ENCODE data around the gene MLKL.

MLKL gene

GRCh38 chr16:74744566-74744965, 43.9 kb upstream of the MLKL start:
- TF ChIP-seq, protein P1, sequence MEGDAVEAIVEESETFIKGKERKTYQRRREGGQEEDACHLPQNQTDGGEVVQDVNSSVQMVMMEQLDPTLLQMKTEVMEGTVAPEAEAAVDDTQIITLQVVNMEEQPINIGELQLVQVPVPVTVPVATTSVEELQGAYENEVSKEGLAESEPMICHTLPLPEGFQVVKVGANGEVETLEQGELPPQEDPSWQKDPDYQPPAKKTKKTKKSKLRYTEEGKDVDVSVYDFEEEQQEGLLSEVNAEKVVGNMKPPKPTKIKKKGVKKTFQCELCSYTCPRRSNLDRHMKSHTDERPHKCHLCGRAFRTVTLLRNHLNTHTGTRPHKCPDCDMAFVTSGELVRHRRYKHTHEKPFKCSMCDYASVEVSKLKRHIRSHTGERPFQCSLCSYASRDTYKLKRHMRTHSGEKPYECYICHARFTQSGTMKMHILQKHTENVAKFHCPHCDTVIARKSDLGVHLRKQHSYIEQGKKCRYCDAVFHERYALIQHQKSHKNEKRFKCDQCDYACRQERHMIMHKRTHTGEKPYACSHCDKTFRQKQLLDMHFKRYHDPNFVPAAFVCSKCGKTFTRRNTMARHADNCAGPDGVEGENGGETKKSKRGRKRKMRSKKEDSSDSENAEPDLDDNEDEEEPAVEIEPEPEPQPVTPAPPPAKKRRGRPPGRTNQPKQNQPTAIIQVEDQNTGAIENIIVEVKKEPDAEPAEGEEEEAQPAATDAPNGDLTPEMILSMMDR (IDR thresholded peaks at IDR 0.05; ENCODE audit: low read depth, low read length, missing control alignments), result no peak
- no peak for DNase-seq (ENCODE audit: low read depth)
- H3K4me3 ChIP-seq (ENCODE audit: low read depth, low read length), result no peak overlapping the region
- in situ Hi-C loops (cut with HindIII; ENCODE audit: low sequenced_read_pairs), result loop anchor here (5.0 kb wide), 2 partner anchors 53 to 78 kb away; no protein-coding TSS in a partner anchor

DNA sequence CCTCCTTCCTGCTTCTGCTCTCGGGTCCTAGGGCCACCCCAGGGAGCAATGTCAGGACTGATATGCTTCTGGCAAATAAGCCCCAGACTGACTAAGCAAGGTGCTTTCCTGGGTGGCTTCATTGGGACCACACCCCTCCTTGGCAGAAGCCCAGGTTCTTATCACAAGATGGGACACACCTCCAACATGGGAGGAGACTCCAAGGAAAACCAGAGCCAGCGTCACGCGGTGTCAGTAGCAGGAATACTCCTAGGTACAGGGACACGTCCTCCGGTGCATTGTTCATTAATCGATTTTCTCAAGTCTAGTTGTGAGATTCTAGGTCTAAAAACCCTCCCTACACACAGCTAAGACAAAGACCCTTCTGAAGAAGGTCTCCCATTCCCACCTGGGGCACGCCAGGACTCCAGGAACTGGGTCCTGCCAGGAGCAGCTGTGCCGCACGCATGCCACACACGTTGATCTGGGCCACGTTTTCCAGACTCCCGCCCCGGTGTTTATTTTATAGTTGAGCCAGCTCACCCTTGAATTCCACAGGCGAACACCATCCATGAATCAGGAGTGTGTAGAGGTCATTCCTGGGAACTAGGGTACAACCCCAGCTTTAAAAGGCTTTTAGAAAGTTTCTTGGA, 43.1 kb upstream of the MLKL start:
- no peak for DNase-seq (ENCODE audit: low read depth)
- TF ChIP-seq, protein P1 (IDR thresholded peaks at IDR 0.05; ENCODE audit: low read depth, low read length, missing control alignments), result no peak
- no peak overlapping the region for H3K4me3 ChIP-seq (ENCODE audit: low read depth, low read length)
- in situ Hi-C loops (cut with HindIII; ENCODE audit: low sequenced_read_pairs), result loop anchor here (5.0 kb wide), 2 partner anchors 54 to 79 kb away; no protein-coding TSS in a partner anchor

DNA sequence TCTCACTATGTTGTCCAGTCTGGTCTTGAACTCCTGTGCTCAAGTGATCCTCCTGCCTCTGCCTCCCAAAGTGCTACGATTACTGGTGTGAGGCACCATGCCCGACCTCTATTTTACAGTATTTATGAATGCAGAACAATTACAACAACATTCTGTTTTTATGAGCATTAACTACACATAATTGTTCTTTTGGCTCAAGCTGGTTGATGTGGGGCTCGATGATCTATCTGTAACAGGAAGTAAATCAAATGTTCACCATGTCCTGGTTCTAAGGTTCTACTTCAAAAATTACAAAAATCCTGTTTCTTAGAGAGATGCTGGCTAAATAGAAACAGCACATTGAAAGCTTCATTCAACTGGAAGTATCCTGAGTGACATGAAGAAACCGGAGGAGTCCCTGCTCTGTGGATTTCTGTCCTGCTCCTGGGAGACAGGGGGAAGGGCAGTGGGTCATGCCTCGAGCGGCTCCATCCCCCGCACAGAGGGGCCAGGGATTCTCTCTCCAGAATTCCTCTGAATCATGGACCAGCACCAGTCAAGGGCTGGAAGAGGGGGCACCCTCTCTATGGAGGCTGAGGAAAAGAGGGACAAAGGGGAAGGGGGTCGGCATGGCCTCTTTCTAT, 42.5 kb upstream of the MLKL start:
- TF ChIP-seq, protein P1 (IDR thresholded peaks at IDR 0.05; ENCODE audit: low read depth, low read length, missing control alignments), result no peak
- no peak for DNase-seq (ENCODE audit: low read depth)
- H3K4me3 ChIP-seq (ENCODE audit: low read depth, low read length), result no peak overlapping the region
- in situ Hi-C loops (cut with HindIII; ENCODE audit: low sequenced_read_pairs), result loop anchor here (5.0 kb wide), 2 partner anchors 54 to 79 kb away; no protein-coding TSS in a partner anchor

DNA sequence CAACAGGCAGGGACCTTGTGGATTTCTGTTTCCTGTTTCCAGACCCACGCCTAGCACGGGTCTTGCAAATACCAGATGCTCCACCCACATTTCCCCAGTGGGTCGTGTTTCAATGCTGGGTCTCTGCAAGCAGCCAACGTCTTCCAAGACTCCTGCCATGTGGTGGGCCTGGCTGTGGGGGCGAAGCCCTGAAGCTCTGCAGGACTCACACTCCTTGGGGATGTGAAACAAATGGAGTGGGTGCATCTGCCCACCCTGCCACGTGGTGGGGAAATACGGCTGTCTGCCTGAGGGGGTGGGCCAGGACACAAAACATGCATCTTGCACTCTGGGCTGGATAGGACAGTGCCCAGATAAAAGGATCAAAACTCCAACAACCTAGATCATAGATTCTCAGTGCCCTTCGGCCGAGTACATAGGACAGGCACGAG, 41.4 kb upstream of the MLKL start:
- in situ Hi-C loops (cut with HindIII; ENCODE audit: low sequenced_read_pairs), result loop anchor here (5.0 kb wide), 2 partner anchors 55 to 80 kb away; no protein-coding TSS in a partner anchor
- TF ChIP-seq, protein P1 (IDR thresholded peaks at IDR 0.05; ENCODE audit: low read depth, low read length, missing control alignments), result no peak
- H3K4me3 ChIP-seq (ENCODE audit: low read depth, low read length), result no peak overlapping the region
- DNase-seq (ENCODE audit: low read depth), result no peak

DNA sequence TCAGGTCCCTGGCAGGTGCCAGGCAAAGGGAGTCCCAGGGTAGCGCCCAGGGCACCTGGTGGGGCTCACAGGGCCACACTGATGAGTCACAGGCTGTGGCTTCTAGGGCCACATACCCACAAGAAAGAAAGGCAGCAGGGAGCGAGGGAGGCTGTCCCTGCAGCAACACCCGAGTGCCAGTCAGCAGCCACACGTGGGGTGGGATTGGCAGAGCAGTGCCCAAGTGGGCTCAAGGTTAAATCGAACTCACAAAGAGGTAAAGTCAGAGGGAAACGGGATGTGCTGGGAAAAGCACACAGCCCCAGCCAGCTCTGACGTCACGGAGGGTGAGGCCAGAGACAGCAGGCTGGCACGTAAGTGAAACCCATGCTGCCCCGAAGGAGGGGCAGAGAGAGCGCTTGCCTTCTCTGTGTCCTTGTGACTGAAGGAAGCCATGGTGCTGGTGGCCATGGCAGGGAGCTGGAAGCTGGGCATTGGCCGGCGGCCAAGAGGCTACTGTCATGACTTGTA, 40.2 kb upstream of the MLKL start:
- TF ChIP-seq, protein P1 (IDR thresholded peaks at IDR 0.05; ENCODE audit: low read depth, low read length, missing control alignments), result no peak
- in situ Hi-C loops (cut with HindIII; ENCODE audit: low sequenced_read_pairs), result loop anchor here (5.0 kb wide), 2 partner anchors 56 to 81 kb away; no protein-coding TSS in a partner anchor
- no peak for DNase-seq (ENCODE audit: low read depth)
- no peak overlapping the region for H3K4me3 ChIP-seq (ENCODE audit: low read depth, low read length)

- in situ Hi-C loops (cut with HindIII; ENCODE audit: low sequenced_read_pairs), result no loop called here
- TF ChIP-seq, protein P1 (IDR thresholded peaks at IDR 0.05; ENCODE audit: low read depth, low read length, missing control alignments), result no peak
- no peak for DNase-seq (ENCODE audit: low read depth)
- H3K4me3 ChIP-seq (ENCODE audit: low read depth, low read length), result no peak overlapping the region
Measured at GRCh38 chr16:74739275-74739674, 38.6 kb upstream of the MLKL start.

Data from astrocyte of the cerebellum (primary cell).